ENCODE data around the gene MYCN. TPM values are rescaled to one million over a fixed set of nuclear protein-coding genes. Genes with fewer than 3 reads are reported as not detected.

Gene MYCN
- total and polyA plus RNA-seq, 2 of the 8 experiments (the other 6 are each of a cell fraction or from before 2014, with no cell fraction given) = 87.8 to 137 TPM

DNA sequence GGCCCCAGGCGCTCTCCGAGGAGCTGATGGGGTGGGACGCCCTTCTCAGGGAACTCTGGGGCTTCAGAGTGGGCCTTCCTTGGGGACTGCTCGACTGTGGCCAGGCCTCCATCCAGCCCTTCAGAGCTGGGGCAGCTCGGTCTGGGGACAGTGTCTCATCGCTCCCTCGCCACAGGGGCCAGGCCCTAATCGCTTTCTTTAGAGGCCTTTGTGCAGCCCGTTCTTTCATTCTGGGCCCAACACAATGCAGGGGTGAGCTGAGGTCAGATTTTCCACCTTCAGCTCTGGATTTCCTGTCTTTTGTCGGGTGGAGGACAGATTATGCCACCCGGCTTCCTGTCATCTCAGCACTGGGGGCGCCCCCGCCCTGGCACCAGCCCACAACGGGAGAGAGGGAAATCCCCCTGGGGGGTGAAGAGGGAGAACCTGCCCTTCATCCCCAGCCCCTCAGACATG, 25.2 kb downstream of the MYCN start:
- Histone ChIP-seq H2BK20ac (ENCODE audit: low read length) (no peak overlapping the region; the same call in 1 of the 2 replicates), H3K9me3 (ENCODE audit: insufficient read depth in 2 of 2, low read depth in 1 of 2, low read length in 1 of 2) (no peaks in the 10 kb centered on the region), H3K4me2 (ENCODE audit: insufficient read depth in 1 of 2, low read depth in 2 of 2, low read length in 2 of 2) (no peak overlapping the region), H3K4me3 (ENCODE audit: extremely low read depth in 1 of 4, insufficient read depth in 2 of 4, low read depth in 3 of 4, low read length in 4 of 4) (no peak overlapping the region), H3K27ac (ENCODE audit: low read depth, low read length) (no peak overlapping the region), H3K4me1 (replicated peaks in 1 of 4; ENCODE audit: control insufficient read depth in 3 of 4, insufficient read depth in 4 of 4, low read length in 3 of 4) (peaks cover 0 to 2% (median 0%) of the 10 kb centered on the region in 4 experiments; a peak in 1 of 7 replicates), H4K91ac (replicated peaks; ENCODE audit: insufficient read length, low read length) (peak overlapping the region; percentile 72), H2AFZ (ENCODE audit: low read length) (0 out of 2 replicates have a peak overlapping the region, but pooled peaks have one; percentile 45), H2AK5ac (ENCODE audit: low read depth, low read length) (0 out of 2 replicates have a peak overlapping the region, but pooled peaks have one; percentile 26), H2BK12ac (ENCODE audit: low read depth, low read length) (0 out of 2 replicates have a peak overlapping the region, but pooled peaks have one; percentile 95), H3K79me1 (ENCODE audit: low read depth, low read length) (no peaks in the 10 kb centered on the region), H3K23ac (ENCODE audit: insufficient read length) (no peak overlapping the region), H4K8ac (ENCODE audit: extremely low read depth, insufficient read depth, low read length) (no peak overlapping the region), H3K27me3 (replicated peaks in 1 of 4; ENCODE audit: control insufficient read depth in 3 of 4, extremely low read depth in 1 of 4, insufficient read depth in 3 of 4, low read length in 3 of 4) (no peaks in the 10 kb centered on the region), H3K79me2 (ENCODE audit: control insufficient read depth in 1 of 2, insufficient read depth in 2 of 2, low read length in 2 of 2) (no peaks in the 10 kb centered on the region), H3K56ac (replicated peaks; ENCODE audit: insufficient read length, low read depth, low read length) (no peak overlapping the region), H3K18ac (ENCODE audit: extremely low read depth, low read length) (no peak overlapping the region), H3K23me2 (ENCODE audit: low read depth, low read length) (no peaks in the 10 kb centered on the region), H2BK120ac (replicated peaks; ENCODE audit: low read depth, low read length) (no peak overlapping the region), H2BK15ac (ENCODE audit: low read length) (no peak overlapping the region), H3K9ac (replicated peaks in 1 of 4; ENCODE audit: extremely low read depth in 1 of 4, low read depth in 3 of 4, low read length in 3 of 4) (no peak overlapping the region), H2BK5ac (ENCODE audit: low read depth, low read length) (peak overlapping the region; percentile 60; the same call in 1 of the 2 replicates), H3K4ac (replicated peaks; ENCODE audit: insufficient read length, low read depth, low read length) (no peak overlapping the region), H4K5ac (ENCODE audit: insufficient read length, low read depth, low read length) (no peak overlapping the region), H4K20me1 (replicated peaks in 1 of 2; ENCODE audit: control insufficient read depth in 1 of 2, insufficient read depth in 2 of 2, low read length in 2 of 2) (no peaks in the 10 kb centered on the region), H3K14ac (ENCODE audit: insufficient read length) (no peak overlapping the region), H3K36me3 (ENCODE audit: control insufficient read depth in 2 of 4, insufficient read depth in 4 of 4, low read length in 3 of 4) (no peaks in the 10 kb centered on the region)
- no peak for FAIRE-seq
- DNase-seq (ENCODE audit: low read depth in 1 of 2, low spot score in 2 of 2) = no peak
- WGBS, 2 experiments (ENCODE audit: extremely low coverage in 1 of 2, insufficient coverage in 1 of 2, insufficient read length in 1 of 2, insufficient replicate concordance in 2 of 2, low coverage in 1 of 2, low lambda C conversion rate in 2 of 2, missing lambda C conversion rate in 1 of 2) = 85% methylated on average over 14 of the region's 14 CpGs; no CpG with 5 or more reads in 1 of the 2 experiments
- CTCF ChIA-PET (ENCODE audit: partially characterized antibody) = interaction anchor here (1.0 to 1.7 kb wide), 5 partner anchors 19 to 167 kb away, joined by 3 to 5 read pairs (median 3); no protein-coding TSS in a partner anchor
- POLR2A ChIA-PET (ENCODE audit: partially characterized antibody) = interaction anchor here (0.6 kb wide), 1 partner anchor 255 kb away, joined by 3 read pairs; no protein-coding TSS in a partner anchor
- TF ChIP-seq MAFK (IDR thresholded peaks at IDR 0.05; ENCODE audit: low read depth, low read length) (no peak), POLR2A (IDR thresholded peaks at IDR 0.05; ENCODE audit: control extremely low read depth in 1 of 2, low read depth in 2 of 2, low read length in 2 of 2) (no peak), SP2 (IDR thresholded peaks at IDR 0.05; ENCODE audit: low read length) (no peak), PHF8 (conservative IDR thresholded peaks at IDR 0.05; ENCODE audit: low read depth, low read length) (no peak), KDM5A (IDR thresholded peaks at IDR 0.05; ENCODE audit: low read length) (no peak), EGR1 (IDR thresholded peaks at IDR 0.05; ENCODE audit: borderline replicate concordance, low read depth, low read length) (no peak), CTBP2 (IDR thresholded peaks at IDR 0.05; ENCODE audit: borderline replicate concordance, insufficient read depth, insufficient read length, low read length) (no peak), SAP30 (IDR thresholded peaks at IDR 0.05; ENCODE audit: insufficient read depth, insufficient replicate concordance, low read length) (no peak), BACH1 (IDR thresholded peaks at IDR 0.05; ENCODE audit: low read length) (no peak)
- TF ChIP-seq, protein P1, sequence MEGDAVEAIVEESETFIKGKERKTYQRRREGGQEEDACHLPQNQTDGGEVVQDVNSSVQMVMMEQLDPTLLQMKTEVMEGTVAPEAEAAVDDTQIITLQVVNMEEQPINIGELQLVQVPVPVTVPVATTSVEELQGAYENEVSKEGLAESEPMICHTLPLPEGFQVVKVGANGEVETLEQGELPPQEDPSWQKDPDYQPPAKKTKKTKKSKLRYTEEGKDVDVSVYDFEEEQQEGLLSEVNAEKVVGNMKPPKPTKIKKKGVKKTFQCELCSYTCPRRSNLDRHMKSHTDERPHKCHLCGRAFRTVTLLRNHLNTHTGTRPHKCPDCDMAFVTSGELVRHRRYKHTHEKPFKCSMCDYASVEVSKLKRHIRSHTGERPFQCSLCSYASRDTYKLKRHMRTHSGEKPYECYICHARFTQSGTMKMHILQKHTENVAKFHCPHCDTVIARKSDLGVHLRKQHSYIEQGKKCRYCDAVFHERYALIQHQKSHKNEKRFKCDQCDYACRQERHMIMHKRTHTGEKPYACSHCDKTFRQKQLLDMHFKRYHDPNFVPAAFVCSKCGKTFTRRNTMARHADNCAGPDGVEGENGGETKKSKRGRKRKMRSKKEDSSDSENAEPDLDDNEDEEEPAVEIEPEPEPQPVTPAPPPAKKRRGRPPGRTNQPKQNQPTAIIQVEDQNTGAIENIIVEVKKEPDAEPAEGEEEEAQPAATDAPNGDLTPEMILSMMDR (IDR thresholded peaks at IDR 0.05; ENCODE audit: control extremely low read depth in 1 of 3, insufficient read depth in 1 of 3, low read depth in 1 of 3, low read length in 3 of 3) = no peak
